GM19467 (cell line): ENCODE measurements around the gene KLHL17.
"Not testable (repeated sequence)": the region's sequence is repeated elsewhere in the genome, so short reads cannot be mapped to it uniquely, and the experiment has no call there.

Source experiments
- ATAC-seq: cut with Tn5 transposase; IDR thresholded peaks from one replicate; pipeline ENCODE4 v1.9.1; 2021; ENCODE audit warnings: mild to moderate bottlenecking, moderate library complexity; ENCODE audit not compliant: unreplicated experiment

Gene KLHL17

DNA sequence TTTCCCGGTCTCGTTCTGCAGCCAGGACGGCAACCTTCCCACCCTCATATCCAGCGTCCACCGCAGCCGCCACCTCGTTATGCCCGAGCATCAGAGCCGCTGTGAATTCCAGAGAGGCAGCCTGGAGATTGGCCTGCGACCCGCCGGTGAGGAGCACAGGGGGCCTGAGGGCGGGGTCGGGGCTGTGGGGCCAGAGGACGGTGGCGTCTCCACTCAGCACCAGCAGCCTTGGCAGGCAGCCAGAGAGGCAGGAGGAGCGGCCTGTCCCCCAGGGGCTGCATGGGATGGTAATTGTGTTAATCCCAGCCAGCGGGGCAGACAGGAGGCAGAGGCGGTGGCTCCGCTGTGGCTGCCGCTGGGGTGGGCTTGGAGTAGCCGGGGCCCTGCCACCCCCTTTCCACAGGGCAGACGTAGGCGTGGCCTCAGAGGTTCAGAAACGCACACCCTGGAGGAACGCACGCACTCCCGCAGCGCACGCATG lies 24.6 kb upstream of the KLHL17 start:
- ATAC-seq: no peak

DNA sequence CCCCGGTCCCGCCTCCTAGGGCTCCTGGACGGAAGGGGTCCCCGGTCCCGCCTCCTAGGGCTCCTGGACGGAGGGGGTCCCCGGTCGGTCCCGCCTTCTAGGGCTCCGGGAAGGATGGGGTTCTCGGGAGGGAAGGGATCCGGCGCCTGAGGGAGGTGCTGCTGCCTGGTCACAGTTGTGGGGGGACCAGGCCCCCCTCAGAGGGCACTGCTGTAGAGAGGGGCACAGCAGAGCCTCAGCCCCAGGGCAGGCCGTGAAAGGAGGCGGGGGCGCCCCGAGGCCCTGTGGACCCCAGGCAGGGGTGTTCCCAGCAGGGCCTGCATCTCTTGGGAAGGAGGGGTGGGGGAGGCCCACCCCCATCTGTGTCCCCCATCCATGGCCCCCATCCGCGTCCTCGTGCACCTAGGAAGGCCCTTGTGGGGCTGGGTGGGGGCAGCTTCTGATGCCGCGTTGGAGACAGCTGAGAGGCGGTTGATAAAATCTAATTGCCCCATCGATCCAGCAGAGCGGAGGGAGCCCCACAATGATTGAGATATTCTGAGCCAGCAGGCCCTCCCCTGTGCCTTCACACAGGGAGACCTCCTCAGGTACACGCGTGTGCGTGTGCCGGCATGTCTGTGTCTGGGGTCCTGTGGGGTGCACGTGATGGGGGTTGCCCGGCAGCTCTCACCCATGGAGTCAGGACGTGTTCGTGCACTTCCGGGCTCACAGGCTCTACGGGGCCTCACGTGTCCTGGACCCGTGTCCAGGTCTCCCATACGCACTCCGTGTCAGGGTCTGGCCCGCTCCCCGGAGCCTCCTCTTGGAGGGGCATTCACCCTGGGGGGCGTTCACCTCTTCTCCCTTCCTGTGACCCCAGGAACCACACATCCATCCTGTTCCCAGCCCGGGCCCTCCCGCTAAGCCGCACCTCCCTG lies 23.8 kb upstream of the KLHL17 start:
- ATAC-seq: no peak

DNA sequence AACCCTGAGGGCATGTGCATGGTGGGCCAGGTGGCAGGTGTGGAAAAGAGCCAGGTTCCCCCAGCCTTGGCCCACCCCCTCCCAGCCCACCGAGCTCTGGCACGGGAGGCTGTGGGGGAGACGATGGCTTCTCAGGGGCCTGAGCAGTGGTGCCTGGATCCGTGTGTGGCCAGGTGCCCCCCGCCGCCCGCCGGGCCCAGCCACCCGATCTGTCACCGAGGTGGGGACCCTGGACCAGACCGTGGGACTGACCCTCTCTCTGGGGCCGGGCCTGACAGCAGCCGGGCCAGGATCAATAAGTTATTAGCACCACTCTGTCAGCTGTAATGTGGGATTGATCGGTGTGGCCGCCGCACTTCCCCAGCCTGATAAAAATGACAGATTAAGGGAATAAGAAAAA lies 22.9 kb upstream of the KLHL17 start:
- ATAC-seq: no peak

DNA sequence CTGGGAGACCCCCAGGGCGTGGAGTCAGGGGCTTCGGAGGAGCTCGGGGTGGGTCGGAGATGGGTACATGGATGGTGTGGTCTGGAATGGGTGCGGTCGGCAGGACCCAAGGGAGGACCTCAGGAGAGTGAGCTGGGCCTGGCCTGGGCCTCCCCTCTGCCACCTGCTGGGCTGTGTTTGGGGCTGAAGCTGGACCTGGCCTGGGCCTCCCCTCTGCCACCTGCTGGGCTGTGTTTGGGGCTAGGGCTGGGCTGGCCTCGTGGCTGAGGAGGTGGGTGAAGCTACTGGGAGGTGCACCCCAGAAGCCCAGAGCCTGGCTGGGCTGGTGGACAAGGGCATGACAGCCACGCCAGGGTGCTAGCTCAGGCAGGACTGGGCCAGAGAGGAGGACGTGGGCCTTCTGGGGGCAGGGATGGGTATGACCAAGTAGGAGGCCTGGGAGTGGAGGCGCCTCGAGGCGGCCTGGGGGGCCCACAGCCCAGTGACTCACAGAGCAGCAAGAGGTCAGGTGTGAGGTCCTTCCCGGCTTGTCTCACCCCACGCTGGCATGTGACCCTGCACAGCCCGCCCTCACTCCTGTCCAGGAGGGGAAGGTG lies 22.2 kb upstream of the KLHL17 start:
- no peak for ATAC-seq

DNA sequence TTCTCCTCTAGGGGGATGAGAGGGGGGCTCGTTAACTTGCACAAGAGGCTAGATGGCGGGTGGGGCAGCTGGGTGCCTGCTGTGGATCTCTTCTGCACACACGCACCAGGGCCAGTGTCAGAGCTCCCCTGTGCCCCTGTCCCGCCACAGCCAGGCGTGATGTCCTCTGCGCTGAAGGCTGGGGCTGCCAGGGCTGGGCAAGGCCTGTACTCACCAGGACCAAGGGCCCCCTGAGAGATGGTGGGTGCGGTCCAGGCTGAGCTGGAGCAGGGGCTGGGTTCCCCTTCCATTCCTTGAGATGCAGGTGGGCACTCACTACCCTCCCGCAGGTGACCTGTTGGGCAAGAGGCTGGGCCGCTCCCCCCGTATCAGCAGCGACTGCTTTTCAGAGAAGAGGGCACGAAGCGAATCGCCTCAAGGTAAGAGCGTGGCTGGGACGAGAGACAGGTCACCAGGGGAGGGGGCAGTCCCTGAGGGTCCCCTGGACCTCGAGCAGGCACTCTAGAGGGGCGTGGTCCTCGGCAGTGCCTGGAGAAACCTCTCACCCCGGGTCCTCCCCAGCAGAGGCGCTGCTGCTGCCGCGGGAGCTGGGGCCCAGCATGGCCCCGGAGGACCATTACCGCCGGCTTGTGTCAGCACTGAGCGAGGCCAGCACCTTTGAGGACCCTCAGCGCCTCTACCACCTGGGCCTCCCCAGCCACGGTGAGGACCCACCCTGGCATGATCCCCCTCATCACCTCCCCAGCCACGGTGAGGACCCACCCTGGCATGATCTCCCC lies 21.5 kb upstream of the KLHL17 start:
- ATAC-seq: no peak

DNA sequence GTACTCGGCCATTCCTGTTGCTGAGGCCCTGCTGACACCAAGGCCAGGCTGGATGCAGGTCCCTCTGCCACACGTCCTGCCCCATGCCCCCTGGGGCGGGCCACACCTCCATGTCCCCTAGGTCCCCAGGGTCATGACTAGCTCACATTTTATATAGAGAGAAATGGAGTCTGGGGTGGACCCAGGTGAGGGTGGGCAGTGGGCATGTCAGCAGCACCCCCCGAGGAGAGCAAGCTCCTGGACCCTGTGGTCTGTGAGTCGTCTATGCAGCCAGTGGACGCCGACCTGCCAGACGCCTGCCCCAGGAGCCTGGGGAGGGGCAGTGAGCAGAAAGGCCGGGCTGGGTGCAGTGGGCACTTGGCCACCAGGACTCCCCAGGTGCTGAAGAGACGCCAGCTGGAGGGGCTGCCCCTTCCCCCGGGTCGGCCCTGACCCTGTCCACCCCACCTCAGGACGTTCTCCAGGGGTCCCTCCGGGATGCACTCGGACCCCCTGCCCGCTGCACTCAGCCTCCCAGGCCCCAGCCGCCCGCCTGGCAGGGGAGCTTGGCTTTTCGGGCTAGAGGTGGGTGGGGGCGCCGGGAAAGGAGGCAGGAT lies 20.8 kb upstream of the KLHL17 start:
- no peak for ATAC-seq

DNA sequence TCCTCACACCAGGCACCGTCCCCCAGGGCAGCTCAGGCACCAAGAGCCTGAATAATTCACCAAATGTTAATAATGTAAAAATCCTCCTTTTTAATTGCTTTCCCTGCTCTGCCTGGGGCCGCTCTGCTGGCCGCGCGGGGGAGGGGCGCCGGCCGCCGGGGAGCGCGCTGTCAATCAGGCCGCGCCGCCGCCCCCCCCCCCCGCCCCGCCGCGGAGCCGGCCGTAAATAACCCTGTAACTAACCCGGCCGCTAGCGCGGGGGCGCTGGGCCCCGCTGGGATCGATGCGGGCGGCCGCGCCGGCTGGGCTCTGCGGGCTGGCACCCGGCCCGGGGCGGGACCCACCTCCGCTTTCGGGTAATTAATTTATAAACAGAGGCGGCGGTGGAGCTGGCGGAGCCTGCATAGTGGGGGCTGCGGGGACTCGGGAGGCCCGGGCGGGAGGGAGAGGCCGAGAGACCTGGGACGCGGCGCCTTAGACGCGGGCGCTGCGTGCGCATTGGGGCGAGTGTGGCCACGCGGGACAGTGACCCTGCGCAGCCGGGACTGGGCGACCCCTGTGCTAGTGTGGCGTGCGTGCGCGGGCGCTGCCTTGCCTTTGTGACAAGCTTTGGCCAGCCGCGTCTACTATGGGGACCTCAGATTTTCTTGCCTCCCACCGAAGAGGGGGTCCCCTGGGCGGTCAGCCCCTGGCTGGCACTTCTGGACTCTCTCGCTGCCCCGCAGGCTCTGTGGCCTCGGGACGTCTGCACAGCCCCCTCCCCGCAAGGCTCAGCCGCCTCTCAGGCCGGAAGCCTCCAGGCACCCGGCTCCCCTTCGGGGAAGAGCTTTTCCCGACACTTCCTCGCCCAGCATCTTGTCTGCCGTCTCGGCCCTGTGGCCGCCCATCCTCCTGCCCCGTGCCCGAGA lies 20.0 kb upstream of the KLHL17 start:
- no peak for ATAC-seq

DNA sequence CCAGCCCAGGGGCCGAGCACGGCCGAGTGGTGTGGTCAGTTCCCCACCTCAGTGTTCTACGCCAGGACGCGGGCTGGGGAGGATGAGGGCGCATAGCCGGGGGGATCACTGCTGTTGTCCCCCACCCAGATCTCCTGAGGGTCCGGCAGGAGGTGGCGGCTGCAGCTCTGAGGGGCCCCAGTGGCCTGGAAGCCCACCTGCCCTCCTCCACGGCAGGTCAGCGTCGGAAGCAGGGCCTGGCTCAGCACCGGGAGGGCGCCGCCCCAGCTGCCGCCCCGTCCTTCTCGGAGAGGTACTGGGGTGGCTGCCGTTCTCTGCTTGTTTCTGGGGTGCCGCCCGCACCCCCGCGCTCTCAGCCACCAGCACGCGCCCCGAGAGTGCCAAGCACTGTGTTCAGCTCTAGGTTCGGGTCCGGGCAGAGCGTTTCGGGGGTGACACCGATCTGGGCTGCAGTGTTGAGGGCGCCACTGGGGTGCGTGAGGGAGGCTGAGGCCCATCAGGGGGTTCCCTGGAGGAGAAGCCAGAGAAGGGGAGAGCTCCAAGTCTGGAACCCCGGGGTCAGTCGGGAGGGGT lies 19.3 kb upstream of the KLHL17 start:
- ATAC-seq: no peak

DNA sequence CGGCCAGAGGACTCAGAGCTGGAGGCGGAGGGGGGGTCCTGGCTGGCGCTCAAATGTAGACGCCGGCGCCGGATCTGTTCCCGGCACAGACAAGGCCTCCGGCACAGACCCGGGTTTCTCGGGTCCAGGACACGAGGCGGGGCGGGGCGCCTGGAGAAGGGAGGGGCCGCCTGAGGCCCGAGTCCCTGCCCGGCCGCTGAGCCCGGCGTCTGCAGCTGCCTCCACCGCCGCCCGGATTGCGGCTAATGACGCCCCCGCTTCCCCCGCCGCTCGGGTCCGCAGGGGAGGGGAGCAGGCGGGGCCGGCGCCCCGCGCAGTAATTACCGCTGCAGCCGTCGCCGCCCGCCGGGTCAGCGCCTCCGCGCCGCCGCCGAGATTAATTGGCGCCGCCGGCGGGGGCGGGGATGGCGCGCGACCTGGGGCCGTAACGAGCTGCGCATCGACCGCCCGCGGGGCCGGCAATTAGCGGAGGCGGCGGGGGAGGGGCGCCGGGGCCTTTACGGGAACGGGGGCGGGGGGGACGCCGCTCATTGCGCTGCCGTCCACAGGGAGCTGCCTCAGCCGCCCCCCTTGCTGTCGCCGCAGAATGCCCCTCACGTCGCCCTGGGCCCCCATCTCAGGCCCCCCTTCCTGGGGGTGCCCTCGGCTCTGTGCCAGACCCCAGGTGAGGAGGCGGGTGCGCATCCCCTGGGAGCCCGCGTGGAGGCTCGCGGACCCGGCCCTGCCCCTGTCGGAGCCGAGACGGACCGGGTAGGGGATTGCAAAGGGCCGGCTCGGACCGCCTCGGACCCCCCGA lies 18.6 kb upstream of the KLHL17 start:
- no peak for ATAC-seq

DNA sequence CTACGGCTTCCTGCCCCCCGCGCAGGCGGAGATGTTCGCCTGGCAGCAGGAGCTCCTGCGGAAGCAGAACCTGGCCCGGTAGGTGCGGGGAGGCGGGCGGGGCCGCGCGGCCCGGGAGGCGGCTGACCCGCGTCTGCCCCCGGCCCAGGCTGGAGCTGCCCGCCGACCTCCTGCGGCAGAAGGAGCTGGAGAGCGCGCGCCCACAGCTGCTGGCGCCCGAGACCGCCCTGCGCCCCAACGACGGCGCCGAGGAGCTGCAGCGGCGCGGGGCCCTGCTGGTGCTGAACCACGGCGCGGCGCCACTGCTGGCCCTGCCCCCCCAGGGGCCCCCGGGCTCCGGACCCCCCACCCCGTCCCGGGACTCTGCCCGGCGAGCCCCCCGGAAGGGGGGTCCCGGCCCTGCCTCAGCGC lies 18.0 kb upstream of the KLHL17 start:
- ATAC-seq: no peak

DNA sequence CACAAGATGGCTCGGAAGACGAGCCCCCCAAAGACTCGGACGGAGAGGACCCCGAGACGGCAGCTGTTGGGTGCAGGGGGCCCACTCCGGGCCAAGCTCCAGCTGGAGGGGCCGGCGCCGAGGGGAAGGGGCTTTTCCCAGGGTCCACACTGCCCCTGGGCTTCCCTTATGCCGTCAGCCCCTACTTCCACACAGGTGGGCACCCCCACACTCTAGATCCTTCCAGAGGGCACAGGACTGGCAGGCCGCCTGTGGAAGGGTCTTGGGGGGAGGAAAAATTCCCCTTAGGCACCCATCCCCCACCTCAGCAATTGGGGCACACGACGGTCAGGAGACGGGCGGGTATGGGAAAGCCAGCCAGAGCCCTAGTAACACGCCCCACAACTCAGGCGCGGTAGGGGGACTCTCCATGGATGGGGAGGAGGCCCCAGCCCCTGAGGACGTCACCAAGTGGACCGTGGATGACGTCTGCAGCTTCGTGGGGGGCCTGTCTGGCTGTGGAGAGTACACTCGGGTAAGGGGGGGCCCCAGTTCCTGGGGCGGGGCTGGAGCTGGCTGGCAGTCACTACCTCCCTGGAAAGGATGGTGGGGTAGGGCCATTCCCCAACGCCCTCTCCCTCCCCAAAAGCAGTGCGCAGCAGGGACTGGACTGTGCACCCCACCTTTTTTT lies 17.4 kb upstream of the KLHL17 start:
- no peak for ATAC-seq

DNA sequence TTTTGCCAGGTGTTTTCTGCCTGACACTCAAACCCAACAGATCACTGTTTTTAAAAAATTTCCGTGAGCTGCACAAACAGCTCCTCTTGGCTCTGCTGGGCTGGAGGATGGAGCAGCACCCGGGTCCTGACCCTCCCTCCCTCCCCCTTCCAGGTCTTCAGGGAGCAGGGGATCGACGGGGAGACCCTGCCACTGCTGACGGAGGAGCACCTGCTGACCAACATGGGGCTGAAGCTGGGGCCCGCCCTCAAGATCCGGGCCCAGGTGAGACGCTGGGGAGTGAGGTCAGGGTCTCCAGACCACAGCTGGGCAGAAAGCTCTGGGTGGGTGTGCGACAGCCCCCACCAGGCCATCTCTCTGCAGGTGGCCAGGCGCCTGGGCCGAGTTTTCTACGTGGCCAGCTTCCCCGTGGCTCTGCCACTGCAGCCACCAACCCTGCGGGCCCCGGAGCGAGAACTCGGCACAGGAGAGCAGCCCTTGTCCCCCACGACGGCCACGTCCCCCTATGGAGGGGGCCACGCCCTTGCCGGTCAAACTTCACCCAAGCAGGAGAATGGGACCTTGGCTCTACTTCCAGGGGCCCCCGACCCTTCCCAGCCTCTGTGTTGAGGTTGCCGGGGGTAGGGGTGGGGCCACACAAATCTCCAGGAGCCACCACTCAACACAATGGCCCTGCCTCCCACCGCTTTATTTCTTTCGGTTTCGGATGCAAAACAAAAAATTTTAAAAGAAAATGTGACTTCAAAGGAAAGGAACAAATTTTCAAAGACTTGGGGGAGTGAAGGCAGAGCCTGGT lies 16.6 kb upstream of the KLHL17 start:
- no peak for ATAC-seq

DNA sequence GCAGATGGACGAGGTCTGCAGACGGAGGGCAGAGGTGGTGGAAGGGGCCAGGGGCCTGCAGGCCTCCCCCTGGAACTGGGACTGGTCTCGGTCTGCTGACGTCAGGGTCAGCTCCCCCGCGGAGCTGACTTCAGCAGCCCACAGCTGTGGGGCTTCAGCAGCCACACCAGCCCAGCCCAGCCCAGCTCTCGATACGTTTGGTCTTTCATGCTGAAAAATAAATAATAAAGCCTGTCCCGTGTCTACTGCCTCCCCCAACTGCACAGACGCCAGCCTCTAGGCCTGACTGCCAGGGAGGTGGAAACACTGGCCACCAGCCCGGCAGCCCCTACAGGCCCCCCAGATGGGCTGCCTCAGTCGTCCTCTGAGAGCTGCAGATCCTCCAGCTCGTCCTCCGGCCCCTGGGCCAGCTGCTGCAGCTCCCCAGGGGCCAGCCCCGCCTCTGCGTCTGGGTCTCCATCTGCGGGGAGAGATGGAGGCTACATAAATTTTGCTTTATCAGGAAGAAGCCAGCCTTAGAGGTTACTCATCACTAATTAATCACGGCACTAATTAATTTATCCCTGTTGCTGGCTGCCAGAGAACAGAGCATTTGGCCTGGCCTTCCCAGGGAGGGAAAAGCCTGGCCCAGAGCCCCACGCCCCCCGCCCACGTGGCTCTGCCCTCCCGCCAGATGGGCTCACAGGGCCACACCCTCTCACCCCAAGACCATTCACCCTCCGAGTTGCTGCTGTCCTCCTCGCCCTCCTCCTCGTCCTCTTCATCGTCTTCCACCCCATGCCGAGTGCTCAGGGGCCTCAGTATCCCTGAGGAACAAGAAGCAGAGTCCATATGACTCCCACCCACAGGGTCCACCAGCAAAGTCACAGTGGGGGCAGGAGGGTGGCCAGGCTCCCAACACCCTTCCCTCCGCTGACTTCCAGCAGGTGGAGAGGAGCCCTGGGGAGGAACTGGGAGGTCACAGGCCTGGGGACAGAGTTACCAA lies 15.8 kb upstream of the KLHL17 start:
- no peak for ATAC-seq

DNA sequence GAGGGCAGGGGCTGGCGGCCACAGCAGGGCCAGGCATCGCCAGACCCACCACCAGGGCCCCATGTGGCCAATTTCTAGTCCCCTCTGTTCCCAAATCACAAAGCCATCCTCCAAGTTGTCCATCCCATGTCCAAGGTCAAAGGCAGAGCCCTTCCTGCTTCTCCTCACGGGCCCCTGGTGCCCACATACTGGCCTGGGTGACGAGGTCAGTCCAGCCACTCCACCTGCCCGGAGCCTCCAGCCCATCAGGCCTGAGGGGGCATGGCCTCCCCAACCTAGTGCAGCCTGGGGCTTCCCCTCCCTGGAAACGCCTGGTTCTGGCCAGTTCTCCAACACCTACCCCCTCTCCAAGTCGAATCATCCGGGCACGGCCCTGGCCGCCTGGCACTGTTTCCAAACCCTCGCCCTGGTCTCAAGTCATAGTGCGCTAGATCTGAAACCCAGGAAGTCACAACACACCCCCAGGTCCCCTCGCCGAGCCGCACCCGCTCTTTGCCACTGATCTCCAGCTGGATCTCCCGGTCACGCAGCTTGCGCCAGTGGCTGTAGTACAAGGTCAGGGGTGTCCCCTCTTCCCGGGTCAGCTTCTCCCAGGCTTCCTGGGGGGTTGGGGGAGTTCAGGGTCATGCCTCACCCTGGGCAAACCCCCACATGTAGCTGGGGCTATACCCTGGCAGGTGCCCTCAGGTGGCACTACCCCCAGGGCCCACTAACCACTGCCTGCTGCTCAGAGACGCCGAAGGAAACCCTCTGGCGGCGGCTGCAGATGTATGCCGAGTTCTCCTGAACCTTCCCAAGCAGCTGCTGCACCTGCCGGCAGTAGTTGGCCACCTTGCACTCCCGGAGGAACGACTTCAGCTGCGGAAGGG lies 14.5 kb upstream of the KLHL17 start:
- ATAC-seq: no peak

DNA sequence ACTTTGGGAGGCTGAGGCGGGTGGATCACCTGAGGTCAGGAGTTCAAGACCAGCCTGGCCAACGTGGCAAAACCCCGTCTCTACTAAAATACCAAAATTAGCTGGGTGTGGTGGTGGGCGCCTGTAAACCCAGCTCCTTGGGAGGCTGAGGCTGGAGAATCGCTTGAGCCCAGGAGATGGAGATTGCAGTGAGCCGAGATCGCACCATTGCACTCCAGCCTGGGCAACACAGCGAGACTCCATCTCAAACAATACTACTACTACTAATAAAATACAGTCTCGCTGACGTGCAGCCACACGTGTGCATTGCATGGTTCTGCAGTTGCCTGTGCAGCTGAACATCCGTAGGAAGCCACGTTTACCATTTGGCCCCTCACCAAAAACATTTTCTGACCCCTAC lies 13.6 kb upstream of the KLHL17 start:
- not testable (repeated sequence) for ATAC-seq

DNA sequence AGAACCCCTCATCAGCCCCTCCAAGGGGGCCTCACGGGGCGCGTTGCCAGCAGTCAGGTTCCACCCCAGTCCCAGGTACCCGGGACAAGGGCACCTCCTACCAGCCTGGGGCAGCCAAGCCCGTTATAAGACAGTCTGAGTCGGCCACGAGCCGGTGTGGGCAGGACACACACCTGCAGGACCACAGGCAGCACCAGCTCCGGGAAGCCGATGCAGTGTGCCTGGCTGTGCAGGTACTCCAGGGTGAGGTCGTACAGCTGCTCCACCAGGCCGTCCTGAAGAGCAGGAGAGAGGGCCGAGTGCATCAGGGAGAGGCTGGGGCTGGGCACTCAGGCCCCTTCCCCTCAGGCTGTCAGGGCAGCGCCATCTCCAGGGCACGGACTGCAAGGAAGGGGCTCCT lies 12.4 kb upstream of the KLHL17 start:
- ATAC-seq: no peak
